HG03045 (cell line): ENCODE measurements around the gene FAM193B.

Experiments
- ATAC-seq: cut with Tn5 transposase; IDR thresholded peaks from one replicate; pipeline ENCODE4 v1.9.1; 2021; ENCODE audit warnings: mild to moderate bottlenecking, moderate library complexity; ENCODE audit not compliant: unreplicated experiment

The FAM193B gene

DNA sequence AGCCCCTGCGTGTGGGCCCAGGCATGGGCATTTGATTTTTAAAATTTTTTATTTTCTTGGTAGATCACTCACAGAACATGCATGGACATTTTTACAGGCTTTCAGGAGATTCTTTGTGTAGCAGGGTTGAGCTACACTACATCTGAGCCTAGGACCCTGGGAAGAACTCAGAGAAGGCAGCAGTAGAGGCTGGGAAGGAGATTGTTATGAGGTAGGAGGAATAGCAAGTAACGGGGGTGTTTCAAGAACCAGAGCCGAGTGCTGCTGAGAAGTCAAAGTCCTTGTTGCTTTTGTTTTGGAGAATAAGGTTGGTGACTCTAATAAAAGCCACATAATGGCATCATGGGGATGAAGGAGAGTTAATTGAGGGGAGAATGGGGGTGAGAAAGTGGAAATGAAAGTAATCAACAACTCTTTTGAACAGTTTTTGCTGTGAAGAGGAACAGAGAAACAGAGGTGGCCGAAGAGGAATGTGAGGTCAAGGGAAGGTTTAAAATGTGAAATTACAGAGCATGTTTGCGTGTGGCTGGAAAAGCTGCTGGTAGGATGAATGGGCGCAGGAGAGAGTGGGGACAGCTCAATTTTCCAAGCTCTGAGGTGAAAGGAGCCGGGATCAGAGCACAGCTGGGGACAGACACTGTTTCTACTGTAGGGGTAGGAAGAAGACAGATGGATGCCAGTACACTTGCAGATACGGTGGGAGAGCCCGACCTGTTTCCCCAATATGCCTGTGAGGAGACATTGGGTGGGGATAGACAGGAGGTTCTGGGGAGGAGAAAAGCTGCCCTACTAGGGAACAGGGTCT is 52.3 kb downstream of the FAM193B start:
- no peak for ATAC-seq

- ATAC-seq = no peak
Observed at GRCh38 chr5:177500685-177501522, 53.5 kb downstream of the FAM193B start.

GRCh38 chr5:177499842-177500241 is 54.5 kb downstream of the FAM193B start:
- ATAC-seq = no peak

- peak; percentile 6 for ATAC-seq
Observed at GRCh38 chr5:177498013-177498787, 56.2 kb downstream of the FAM193B start.

- ATAC-seq = peak; percentile 73
Observed at GRCh38 chr5:177497292-177498012, 56.9 kb downstream of the FAM193B start, which contains the start of gene PDLIM7. Gene PDLIM7, minus strand, starts transcription at chr5:177497604. Its CDS starts 1,092 bp downstream, at chr5:177496512.

- ATAC-seq = no peak
Observed at GRCh38 chr5:177496727-177497291, 57.6 kb downstream of the FAM193B start.

DNA sequence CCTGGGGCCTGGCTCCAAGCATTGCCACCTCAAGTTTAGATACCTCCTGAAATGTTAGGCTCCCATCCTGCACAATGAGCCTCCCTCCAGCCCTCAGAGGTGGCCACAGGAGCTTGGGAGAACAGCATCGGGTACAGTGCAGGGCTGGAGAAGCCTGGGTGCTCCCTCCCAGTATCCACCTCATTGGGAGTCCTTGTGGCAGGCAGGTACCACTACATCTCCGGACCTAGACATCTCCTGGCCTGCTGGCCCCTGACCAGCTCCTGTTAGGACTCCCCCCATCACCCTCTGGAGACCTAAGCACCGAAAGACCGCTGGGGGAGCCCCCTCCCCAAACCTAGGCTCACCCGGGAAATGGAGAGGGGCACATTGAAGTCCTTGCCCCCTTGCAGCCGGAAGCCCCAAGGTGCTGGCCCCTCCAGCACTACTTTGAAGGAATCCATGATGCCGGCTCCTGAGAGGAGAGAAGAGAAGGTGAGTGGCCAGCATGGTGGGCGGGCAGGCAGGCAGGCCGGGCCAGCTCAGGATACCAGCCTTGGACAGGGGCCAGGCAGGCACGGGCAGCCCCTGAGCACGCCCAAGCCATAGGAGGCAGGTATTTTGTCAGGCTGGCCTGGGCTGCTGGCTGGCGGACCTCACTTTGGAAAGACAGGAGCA is 58.2 kb downstream of the FAM193B start:
- no peak for ATAC-seq

GRCh38 chr5:177495243-177496060 is 58.9 kb downstream of the FAM193B start:
- ATAC-seq = no peak

DNA sequence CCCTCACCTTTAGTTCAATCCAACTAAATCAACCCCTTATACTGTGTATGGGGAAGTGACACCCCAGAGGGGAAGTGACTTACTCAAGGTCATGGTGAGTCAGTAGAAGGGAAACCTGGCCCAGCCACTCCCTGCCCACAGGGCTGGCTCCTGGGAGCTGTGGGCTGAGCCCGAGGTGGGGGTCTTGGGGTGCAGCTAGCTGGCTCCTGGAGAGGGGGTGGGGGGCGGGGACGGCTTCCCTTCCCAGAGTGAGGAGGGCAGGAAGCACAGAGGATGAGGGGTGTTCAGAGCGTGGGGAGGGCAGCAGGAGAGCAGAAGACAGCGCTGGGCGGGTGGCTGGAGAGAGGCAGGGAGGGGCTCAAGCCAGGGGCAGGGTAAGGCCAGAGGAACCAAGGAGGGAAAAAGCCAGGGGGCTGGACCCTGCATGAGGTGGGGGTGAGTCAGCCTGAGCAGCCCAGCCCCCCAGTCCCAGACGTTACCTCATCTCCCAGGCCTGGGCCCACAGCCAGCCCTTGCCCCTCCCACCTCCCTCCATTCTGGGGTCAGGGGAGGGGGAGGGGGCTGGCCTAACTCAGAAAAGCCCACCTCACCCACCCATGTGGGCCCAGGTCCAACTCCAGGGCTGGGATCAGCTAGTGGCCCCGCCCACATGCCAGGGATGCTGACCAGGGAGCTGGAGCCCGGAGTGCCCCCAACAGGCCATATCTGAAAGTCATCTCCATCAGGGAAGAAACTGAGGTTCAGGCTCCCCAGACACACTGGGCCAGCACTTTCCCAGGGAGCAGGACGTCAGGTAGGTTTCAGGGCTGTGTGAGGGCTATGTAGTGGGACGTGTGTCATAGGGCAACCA is 59.8 kb downstream of the FAM193B start:
- ATAC-seq = no peak

GRCh38 chr5:177493795-177494345 is 60.5 kb downstream of the FAM193B start:
- no peak for ATAC-seq

GRCh38 chr5:177492841-177493240 is 61.5 kb downstream of the FAM193B start:
- ATAC-seq = no peak

GRCh38 chr5:177491983-177492746 is 62.2 kb downstream of the FAM193B start:
- ATAC-seq = no peak

DNA sequence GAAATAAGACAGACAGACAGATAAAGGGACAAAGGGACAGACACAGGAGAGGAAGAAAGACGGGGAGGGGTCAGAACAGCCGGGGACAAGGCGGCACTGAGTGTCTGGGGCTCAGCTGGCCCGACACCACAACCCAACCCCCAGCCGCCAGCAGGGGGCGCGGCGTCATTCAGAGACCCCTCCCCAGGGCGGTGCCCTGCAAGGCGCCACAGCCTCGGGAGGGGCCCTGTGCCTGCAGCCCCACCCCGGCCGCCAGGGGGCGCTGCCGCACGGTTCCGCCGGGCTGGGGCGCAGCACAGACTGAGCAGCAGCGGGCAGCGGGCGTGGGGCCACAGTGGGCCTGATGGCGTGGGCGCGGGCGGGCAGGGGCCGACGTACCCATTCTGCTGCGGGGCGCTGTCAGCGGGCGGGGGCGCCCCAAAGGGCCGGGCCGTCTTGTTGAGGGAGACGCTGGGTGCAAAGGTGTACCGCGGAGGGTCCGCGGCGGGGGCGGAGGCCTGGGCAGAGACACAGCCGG is 62.9 kb downstream of the FAM193B start:
- no peak for ATAC-seq

- no peak for ATAC-seq
Observed at GRCh38 chr5:177490992-177491391, 63.4 kb downstream of the FAM193B start.

GRCh38 chr5:177490311-177490991 is 63.9 kb downstream of the FAM193B start:
- ATAC-seq = no peak

DNA sequence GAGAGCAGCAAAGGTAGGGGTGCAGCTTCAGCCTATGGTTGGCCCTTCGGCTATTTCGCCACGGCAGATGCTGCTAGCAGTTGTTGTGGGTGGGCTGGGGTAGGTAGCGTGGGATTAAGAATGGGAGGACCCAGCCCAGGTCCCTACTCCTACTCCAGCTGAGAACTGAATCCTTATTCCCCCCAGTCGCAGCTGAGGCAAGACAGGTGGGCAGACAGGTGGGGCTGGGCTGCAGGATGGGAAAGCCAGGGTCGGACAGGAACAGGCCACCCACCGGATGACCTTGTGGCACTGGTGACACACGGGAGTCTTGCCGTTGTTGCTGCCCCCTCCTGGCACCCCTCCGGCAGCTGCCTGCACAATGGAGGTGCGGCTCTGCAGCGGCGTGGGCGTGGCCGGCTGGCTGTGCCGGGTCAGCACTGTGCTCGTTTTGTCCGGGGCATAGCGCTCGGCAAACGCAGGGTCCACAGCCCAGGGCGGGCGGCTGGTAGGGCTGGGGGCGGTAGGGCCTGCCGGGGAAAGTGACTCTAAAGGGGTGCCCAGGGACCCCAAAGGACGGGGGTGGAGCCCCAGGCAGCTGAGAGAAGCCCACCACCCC is 65.1 kb downstream of the FAM193B start:
- ATAC-seq = no peak
